Stomach (tissue), 4 donors: ENCODE results near the gene BCKDK.

Experiments used
- POLR2A ChIP-seq, 4 donors: fragments of 450-650 bp; IDR thresholded peaks; one replicate each; pipeline ENCODE4 v1.6.1; 2016; ENCODE audit warnings: antibody characterized with exemption in 4 of 4, control low read depth in 2 of 4, mild to moderate bottlenecking in 1 of 4, moderate library complexity in 1 of 4
- POLR2AphosphoS5 ChIP-seq, 3 donors: sonication (generic); formaldehyde crosslinking; IDR thresholded peaks; one replicate each; pipeline ENCODE4 v1.6.1; 2016; ENCODE audit warnings: antibody characterized with exemption in 3 of 3
- TF ChIP-seq, protein P1 (sequence below), 7 experiments: fragments of 450-650 bp in 4 of 7; fragments of 200-600 bp in 3 of 7; sonication (generic) in 3 of 7; IDR thresholded peaks; one replicate each; pipeline ENCODE4 v1.5.1; 2016 to 2019; ENCODE audit warnings: antibody characterized with exemption in 7 of 7, control low read depth in 2 of 7, mild to moderate bottlenecking in 1 of 7

DNA sequence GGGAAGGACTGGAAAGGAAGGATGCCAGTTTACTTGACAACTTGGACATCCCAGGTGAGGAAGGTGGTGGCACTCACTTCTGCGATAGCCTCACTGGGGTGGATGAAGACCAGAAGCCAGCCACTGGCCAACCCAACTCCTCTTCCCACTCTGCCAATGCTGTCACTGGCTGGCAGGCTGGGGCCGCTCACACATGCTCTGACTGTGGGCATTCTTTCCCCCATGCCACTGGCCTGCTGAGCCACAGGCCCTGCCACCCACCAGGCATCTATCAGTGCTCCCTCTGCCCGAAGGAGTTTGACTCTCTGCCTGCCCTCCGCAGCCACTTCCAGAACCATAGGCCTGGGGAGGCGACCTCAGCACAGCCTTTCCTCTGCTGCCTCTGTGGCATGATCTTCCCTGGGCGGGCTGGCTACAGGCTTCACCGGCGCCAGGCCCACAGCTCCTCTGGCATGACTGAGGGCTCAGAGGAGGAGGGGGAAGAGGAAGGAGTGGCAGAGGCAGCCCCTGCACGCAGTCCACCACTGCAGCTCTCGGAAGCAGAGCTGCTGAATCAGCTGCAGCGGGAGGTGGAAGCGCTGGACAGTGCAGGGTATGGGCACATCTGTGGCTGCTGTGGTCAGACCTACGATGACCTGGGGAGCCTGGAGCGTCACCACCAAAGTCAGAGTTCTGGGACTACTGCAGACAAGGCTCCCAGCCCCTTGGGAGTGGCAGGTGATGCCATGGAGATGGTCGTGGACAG, 29.4 kb upstream of the BCKDK start:
- no peak for TF ChIP-seq POLR2AphosphoS5 (IDR thresholded peaks at IDR 0.05)
- TF ChIP-seq, protein P1, sequence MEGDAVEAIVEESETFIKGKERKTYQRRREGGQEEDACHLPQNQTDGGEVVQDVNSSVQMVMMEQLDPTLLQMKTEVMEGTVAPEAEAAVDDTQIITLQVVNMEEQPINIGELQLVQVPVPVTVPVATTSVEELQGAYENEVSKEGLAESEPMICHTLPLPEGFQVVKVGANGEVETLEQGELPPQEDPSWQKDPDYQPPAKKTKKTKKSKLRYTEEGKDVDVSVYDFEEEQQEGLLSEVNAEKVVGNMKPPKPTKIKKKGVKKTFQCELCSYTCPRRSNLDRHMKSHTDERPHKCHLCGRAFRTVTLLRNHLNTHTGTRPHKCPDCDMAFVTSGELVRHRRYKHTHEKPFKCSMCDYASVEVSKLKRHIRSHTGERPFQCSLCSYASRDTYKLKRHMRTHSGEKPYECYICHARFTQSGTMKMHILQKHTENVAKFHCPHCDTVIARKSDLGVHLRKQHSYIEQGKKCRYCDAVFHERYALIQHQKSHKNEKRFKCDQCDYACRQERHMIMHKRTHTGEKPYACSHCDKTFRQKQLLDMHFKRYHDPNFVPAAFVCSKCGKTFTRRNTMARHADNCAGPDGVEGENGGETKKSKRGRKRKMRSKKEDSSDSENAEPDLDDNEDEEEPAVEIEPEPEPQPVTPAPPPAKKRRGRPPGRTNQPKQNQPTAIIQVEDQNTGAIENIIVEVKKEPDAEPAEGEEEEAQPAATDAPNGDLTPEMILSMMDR (IDR thresholded peaks at IDR 0.05): no peak
- no peak for TF ChIP-seq POLR2A (IDR thresholded peaks at IDR 0.05)
